Dendritic cell treated with granulocyte-macrophage colony-stimulating factor and Interleukin-4, amounts not matched to agents 40 ng/mL and 50 ng/mL, for 4 days (primary cell): Measurements from ENCODE around the gene MARCHF9.

ENCODE experiments used
- H3K27ac Mint-ChIP-seq: one replicate; pipeline ENCODE4 v1.8.0; 2022; ENCODE audit warnings: mild to moderate bottlenecking, mixed read lengths
- H3K27me3 Mint-ChIP-seq: one replicate; pipeline ENCODE4 v1.8.0; 2022; ENCODE audit warnings: mild to moderate bottlenecking, mixed read lengths
- H3K36me3 Mint-ChIP-seq: one replicate; pipeline ENCODE4 v1.8.0; 2022; ENCODE audit warnings: low read depth, mixed read lengths
- H3K4me1 Mint-ChIP-seq: one replicate; pipeline ENCODE4 v1.8.0; 2022; ENCODE audit warnings: low read depth, mixed read lengths
- H3K4me3 Mint-ChIP-seq: one replicate; pipeline ENCODE4 v1.8.0; 2022; ENCODE audit warnings: mild to moderate bottlenecking, moderate library complexity, mixed read lengths
- H3K9me3 Mint-ChIP-seq: one replicate; pipeline ENCODE4 v1.8.0; 2022; ENCODE audit warnings: mixed read lengths
- intact Hi-C: fragments of 100-400 bp; cut with micrococcal nuclease; formaldehyde crosslinking; loops from one replicate; pipeline ENCODE4 v1.15.0; 2022

Gene MARCHF9

GRCh38 chr12:57751432-57751787 lies 3.5 kb upstream of the MARCHF9 start:
- peak overlapping the region; percentile 81 for H3K4me3 Mint-ChIP-seq
- peaks cover 7% of the 10 kb centered on the region for H3K27me3 Mint-ChIP-seq
- peaks cover 56% of the 10 kb centered on the region for H3K36me3 Mint-ChIP-seq
- H3K27ac Mint-ChIP-seq = peak overlapping the region; percentile 83
- no peaks in the 10 kb centered on the region for H3K9me3 Mint-ChIP-seq
- H3K4me1 Mint-ChIP-seq = peaks cover 64% of the 10 kb centered on the region
- intact Hi-C loops = loop anchor here (5.0 kb wide), 1 partner anchor 204 kb away; the partner anchor contains the start of gene DCTN2

- Mint-ChIP-seq H3K9me3 (no peaks in the 10 kb centered on the region), H3K4me1 (peaks cover 64% of the 10 kb centered on the region), H3K36me3 (peaks cover 55% of the 10 kb centered on the region), H3K4me3 (peak within 1 kb of the TSS; percentile 81), H3K27ac (peak within 1 kb of the TSS; percentile 83), H3K27me3 (peaks cover 7% of the 10 kb centered on the region)
- intact Hi-C loops = loop anchor here (2.0 to 5.0 kb wide), 2 partner anchors 59 to 205 kb away; partner anchors contain the start of gene DCTN2
Measured at GRCh38 chr12:57751788-57752667, 2.9 kb upstream of the MARCHF9 start, which contains the start of gene CDK4. TSS of gene CDK4 (minus strand) at chr12:57752310. CDS start at chr12:57751717, 593 bp downstream.

- Mint-ChIP-seq H3K9me3 (no peaks in the 10 kb centered on the region), H3K4me1 (peaks cover 63% of the 10 kb centered on the region), H3K27me3 (peaks cover 7% of the 10 kb centered on the region), H3K4me3 (peak overlapping the region; percentile 81), H3K27ac (peak overlapping the region; percentile 83), H3K36me3 (peaks cover 53% of the 10 kb centered on the region)
- intact Hi-C loops = loop anchor here (2.0 to 5.0 kb wide), 2 partner anchors 60 to 205 kb away; partner anchors contain the start of gene DCTN2
Measured at GRCh38 chr12:57752668-57753000, 2.3 kb upstream of the MARCHF9 start.

- Mint-ChIP-seq H3K4me1 (peaks cover 69% of the 10 kb centered on the region), H3K9me3 (no peaks in the 10 kb centered on the region), H3K36me3 (peaks cover 53% of the 10 kb centered on the region), H3K27me3 (peaks cover 7% of the 10 kb centered on the region), H3K27ac (peak overlapping the region; percentile 83), H3K4me3 (peak overlapping the region; percentile 74)
- intact Hi-C loops = loop anchor here (2.0 to 5.0 kb wide), 2 partner anchors 61 to 207 kb away; partner anchors contain the start of gene DCTN2
Measured at GRCh38 chr12:57753756-57754337, 1.1 kb upstream of the MARCHF9 start.

- H3K9me3 Mint-ChIP-seq = no peaks in the 10 kb centered on the region
- H3K4me3 Mint-ChIP-seq = peak overlapping the region; percentile 78
- H3K27ac Mint-ChIP-seq = no peak overlapping the region
- peaks cover 7% of the 10 kb centered on the region for H3K27me3 Mint-ChIP-seq
- peaks cover 52% of the 10 kb centered on the region for H3K36me3 Mint-ChIP-seq
- intact Hi-C loops = no loop called here
- peaks cover 74% of the 10 kb centered on the region for H3K4me1 Mint-ChIP-seq
Measured at GRCh38 chr12:57755194-57755453, 221 bp downstream of the MARCHF9 start.

GRCh38 chr12:57755454-57756372 lies 810 bp downstream of the MARCHF9 start:
- H3K4me3 Mint-ChIP-seq = peak overlapping the region; percentile 78
- no peaks in the 10 kb centered on the region for H3K9me3 Mint-ChIP-seq
- H3K4me1 Mint-ChIP-seq = peaks cover 74% of the 10 kb centered on the region
- intact Hi-C loops = loop anchor here (2.0 kb wide), 1 partner anchor 17 kb away; the partner anchor contains the start of genes EEF1AKMT3 and METTL1
- H3K27me3 Mint-ChIP-seq = peaks cover 7% of the 10 kb centered on the region
- H3K36me3 Mint-ChIP-seq = peaks cover 47% of the 10 kb centered on the region
- H3K27ac Mint-ChIP-seq = peak overlapping the region; percentile 84

- Mint-ChIP-seq H3K27me3 (peaks cover 7% of the 10 kb centered on the region), H3K36me3 (peaks cover 37% of the 10 kb centered on the region), H3K27ac (peak overlapping the region; percentile 84), H3K4me3 (peak overlapping the region; percentile 78), H3K9me3 (no peaks in the 10 kb centered on the region), H3K4me1 (peaks cover 70% of the 10 kb centered on the region)
- intact Hi-C loops = loop anchor here (2.0 kb wide), 1 partner anchor 16 kb away; the partner anchor contains the start of genes EEF1AKMT3 and METTL1
Measured at GRCh38 chr12:57756406-57757341, 1.8 kb downstream of the MARCHF9 start.

- Mint-ChIP-seq H3K4me3 (no peak overlapping the region), H3K27ac (no peak overlapping the region), H3K4me1 (peaks cover 62% of the 10 kb centered on the region), H3K9me3 (no peaks in the 10 kb centered on the region), H3K27me3 (peaks cover 7% of the 10 kb centered on the region), H3K36me3 (peaks cover 32% of the 10 kb centered on the region)
- intact Hi-C loops = loop anchor here (2.0 kb wide), 1 partner anchor 15 kb away; the partner anchor contains the start of genes EEF1AKMT3 and METTL1
Measured at GRCh38 chr12:57757771-57758170, 2.9 kb downstream of the MARCHF9 start.

GRCh38 chr12:57758552-57759359 lies 3.9 kb downstream of the MARCHF9 start:
- Mint-ChIP-seq H3K27ac (no peak overlapping the region), H3K36me3 (peaks cover 32% of the 10 kb centered on the region), H3K27me3 (peaks cover 16% of the 10 kb centered on the region), H3K4me1 (peaks cover 52% of the 10 kb centered on the region), H3K4me3 (no peak overlapping the region), H3K9me3 (no peaks in the 10 kb centered on the region)
- intact Hi-C loops = no loop called here

- Mint-ChIP-seq H3K27ac (no peak overlapping the region), H3K4me3 (no peak overlapping the region), H3K4me1 (peaks cover 49% of the 10 kb centered on the region), H3K36me3 (peaks cover 32% of the 10 kb centered on the region), H3K27me3 (peaks cover 19% of the 10 kb centered on the region), H3K9me3 (no peaks in the 10 kb centered on the region)
- intact Hi-C loops = no loop called here
Measured at GRCh38 chr12:57759360-57759980, 4.6 kb downstream of the MARCHF9 start.

GRCh38 chr12:57760347-57760982 lies 5.6 kb downstream of the MARCHF9 start:
- Mint-ChIP-seq H3K4me3 (no peak overlapping the region), H3K9me3 (no peaks in the 10 kb centered on the region), H3K4me1 (peaks cover 55% of the 10 kb centered on the region), H3K27ac (no peak overlapping the region), H3K36me3 (peaks cover 32% of the 10 kb centered on the region), H3K27me3 (peaks cover 26% of the 10 kb centered on the region)
- intact Hi-C loops = no loop called here
